ENCODE data around the gene LLGL2. TPM values are rescaled to one million over a fixed set of nuclear protein-coding genes. Genes with fewer than 3 reads are reported as not detected.

The LLGL2 gene
- total RNA-seq, 4 donors from 2014 or later: 40.0 to 101 (median 67.3) TPM

DNA sequence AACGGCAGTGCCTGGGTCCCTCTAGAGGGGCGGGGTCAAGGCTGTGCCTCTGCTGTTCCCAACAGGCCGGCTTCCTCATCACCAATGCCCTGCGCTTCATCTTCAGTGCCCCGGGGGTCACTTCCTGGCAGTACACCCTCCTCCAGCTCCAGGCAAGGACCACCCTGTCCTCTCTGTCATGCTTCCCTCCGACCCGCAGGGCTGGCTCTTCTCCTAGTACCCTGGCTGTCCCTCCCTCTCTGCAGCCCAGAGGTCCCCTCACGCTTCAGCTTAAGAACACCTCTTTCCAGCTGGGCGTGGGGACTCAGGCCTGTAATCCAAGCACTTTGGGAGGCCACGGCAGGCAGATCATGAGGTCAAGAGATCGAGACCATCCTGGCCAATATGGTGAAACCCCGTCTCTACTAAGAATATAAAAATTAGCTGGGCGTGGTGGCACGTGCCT is 36.0 kb upstream of the LLGL2 start:
- WGBS, 2 donors: 80 to 84% methylated on average over 5 to 8 of the region's 14 CpGs
- no peaks in the 10 kb centered on the region for H3K9me3 ChIP-seq
- peaks cover 15 to 79% (median 24%) of the 10 kb centered on the region in 3 donors for H3K36me3 ChIP-seq
- no peak overlapping the region for H3K4me3 ChIP-seq
- H3K4me1 ChIP-seq: peaks cover 4 to 37% (median 5%) of the 10 kb centered on the region in 3 donors
- no peak for DNase-seq
- intact Hi-C loops (cut with DNase I): no loop called here
- H3K27ac ChIP-seq: no peak overlapping the region
- H3K27me3 ChIP-seq: no peaks in the 10 kb centered on the region
- no peak for TF ChIP-seq CTCF (IDR thresholded peaks at IDR 0.05)
- TF ChIP-seq POLR2A (IDR thresholded peaks at IDR 0.05): no peak

GRCh38 chr17:75490173-75490743 is 35.2 kb upstream of the LLGL2 start:
- H3K36me3 ChIP-seq: peaks cover 15 to 86% (median 32%) of the 10 kb centered on the region in 3 donors
- peak overlapping the region in 1 of 4 donors; percentile 19 for H3K27ac ChIP-seq

GRCh38 chr17:75490953-75491649 is 34.4 kb upstream of the LLGL2 start:
- DNase-seq: no peak
- Histone ChIP-seq H3K27ac (no peak overlapping the region), H3K4me1 (peaks cover 4 to 37% (median 5%) of the 10 kb centered on the region in 3 donors), H3K4me3 (no peak overlapping the region), H3K36me3 (peaks cover 15 to 89% (median 40%) of the 10 kb centered on the region in 3 donors), H3K27me3 (no peaks in the 10 kb centered on the region), H3K9me3 (no peaks in the 10 kb centered on the region)
- WGBS, 2 donors: 33 to 66% methylated on average over 1 to 7 of the region's 19 CpGs
- intact Hi-C loops (cut with DNase I): loop anchor here (10.0 kb wide), 1 partner anchor 56 kb away; no protein-coding TSS in a partner anchor
- TF ChIP-seq CTCF (IDR thresholded peaks at IDR 0.05): no peak
- TF ChIP-seq POLR2A (IDR thresholded peaks at IDR 0.05): no peak

More at GRCh38 chr17:75490173-75490743, 35.2 kb upstream of the LLGL2 start:
- TF ChIP-seq CTCF (IDR thresholded peaks at IDR 0.05): no peak
- TF ChIP-seq POLR2A (IDR thresholded peaks at IDR 0.05): no peak
- no peaks in the 10 kb centered on the region for H3K27me3 ChIP-seq
- 67 to 89% methylated on average over 4 of the region's 14 CpGs for WGBS, 2 donors
- no peaks in the 10 kb centered on the region for H3K9me3 ChIP-seq
- peaks cover 4 to 37% (median 5%) of the 10 kb centered on the region in 3 donors for H3K4me1 ChIP-seq
- H3K4me3 ChIP-seq: no peak overlapping the region
- intact Hi-C loops (cut with DNase I): loop anchor here (10.0 kb wide), 1 partner anchor 55 kb away; no protein-coding TSS in a partner anchor
- no peak for DNase-seq

DNA sequence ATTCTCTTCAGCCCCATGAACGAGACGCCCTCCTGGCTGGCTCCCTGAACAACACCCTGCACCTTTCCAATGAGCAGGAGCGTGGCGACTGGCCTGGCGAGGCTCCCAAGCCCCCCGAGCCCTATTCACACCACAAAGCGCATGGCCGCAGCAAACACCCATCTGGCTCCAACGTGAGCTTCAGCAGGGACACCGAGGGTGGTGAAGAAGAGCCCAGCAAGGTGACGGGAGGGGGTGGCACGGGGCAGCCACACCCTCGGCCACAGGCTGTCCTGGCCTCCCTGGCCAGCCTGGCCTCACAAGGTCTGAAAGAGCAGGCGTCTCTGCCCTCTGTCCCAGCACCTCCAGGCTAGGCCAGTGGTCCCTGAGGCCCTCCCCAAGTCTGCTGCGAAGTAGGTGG is 33.8 kb upstream of the LLGL2 start:
- H3K4me1 ChIP-seq: peaks cover 3 to 31% (median 4%) of the 10 kb centered on the region in 3 donors
- H3K9me3 ChIP-seq: no peaks in the 10 kb centered on the region
- intact Hi-C loops (cut with DNase I): loop anchor here (10.0 kb wide), 1 partner anchor 57 kb away; no protein-coding TSS in a partner anchor
- no peak overlapping the region for H3K4me3 ChIP-seq
- WGBS, 2 donors: 100% methylated on average over 1 to 5 of the region's 15 CpGs
- peaks cover 15 to 89% (median 40%) of the 10 kb centered on the region in 3 donors for H3K36me3 ChIP-seq
- no peak overlapping the region for H3K27ac ChIP-seq
- TF ChIP-seq CTCF (IDR thresholded peaks at IDR 0.05) (no peak), POLR2A (IDR thresholded peaks at IDR 0.05) (no peak)
- DNase-seq: no peak
- no peaks in the 10 kb centered on the region for H3K27me3 ChIP-seq

Data from esophagus squamous epithelium (tissue), 5 donors.